ENCODE data around the gene GALNT17. TPM values are rescaled to one million over a fixed set of nuclear protein-coding genes. Genes with fewer than 3 reads are reported as not detected.

Gene GALNT17
- polyA plus RNA-seq, 1 donor: 3.1 TPM

- no peak for DNase-seq
Measured at GRCh38 chr7:71753236-71753635, 621.3 kb downstream of the GALNT17 start.

- no peak for DNase-seq
Measured at GRCh38 chr7:71753956-71754664, 622.2 kb downstream of the GALNT17 start.

- DNase-seq: no peak
Measured at GRCh38 chr7:71754828-71755227, 622.9 kb downstream of the GALNT17 start.

GRCh38 chr7:71761336-71761735, 629.4 kb downstream of the GALNT17 start:
- no peak for DNase-seq

Measured in left kidney (tissue), 2 donors.